K562 (cell line): ENCODE results near the gene RFC2. TPM values are rescaled to one million over a fixed set of nuclear protein-coding genes. Genes with fewer than 3 reads are reported as not detected.

ENCODE experiments used
- ATAC-seq: fragments of 200-7000 bp; cut with Tn5 transposase; 3 replicates; pipeline ENCODE4 v1.9.1; 2020; ENCODE audit warnings: moderate library complexity
- BruUV-seq: library from RNA; stranded (reverse); fragments of 400-500 nt; replicated peaks from 2 replicates; lab custom pipeline; 2021; lab: Mats Ljungman, UMichigan
- CTCF ChIA-PET: fragments of 300-600 bp; formaldehyde crosslinking; extraction: SDS; loops from one replicate; lab custom pipeline; 2021; ENCODE audit warnings: low intra/inter-chr PET ratio; lab: Yijun Ruan, JAX
- POLR2A ChIA-PET: fragments of 300-600, 350-650 bp; sonication (Branson Sonifier 250); formaldehyde crosslinking; extraction: SDS; loops from one replicate; lab custom pipeline; 2021; ENCODE audit warnings: antibody characterized with exemption, inconsistent platforms; lab: Yijun Ruan, JAX
- DNase-seq, 4 experiments: peaks; one replicate each; pipeline versions ENCODE4 v3.0.0 to v3.0.0-alpha.2; 2011 to 2018; ENCODE audit warnings: low spot score in 3 of 4, mixed read lengths in 3 of 4; ENCODE audit errors: extremely low read depth in 1 of 4
- FAIRE-seq: peaks from 2 replicates; lab custom pipeline; 2011; peaks lifted over from hg19 to GRCh38; lab: Jason Lieb, UNC
- H2AFZ ChIP-seq: 2 replicates; pipeline ENCODE4 v1.6.0; 2011; ENCODE audit warnings: low read depth, low read length, control low read depth, inconsistent platforms
- H3K27ac ChIP-seq: fragments of 200-600 bp; 3 replicates; pipeline ENCODE4 v1.8.0; 2011; ENCODE audit warnings: low read depth, mild to moderate bottlenecking, control low read depth, inconsistent platforms, low read length, moderate library complexity, mixed read lengths; ENCODE audit errors: extremely low read depth
- H3K27me3 ChIP-seq, 2 experiments: fragments of 300-600 bp in 1 of 2; 2 replicates in 1 of 2; 3 replicates in 1 of 2; pipeline versions ENCODE4 v1.6.0 to v1.8.0; 2011; ENCODE audit warnings: inconsistent platforms in 2 of 2, low read length in 2 of 2, mild to moderate bottlenecking in 1 of 2, mixed read lengths in 1 of 2, moderate library complexity in 1 of 2; ENCODE audit not compliant: control insufficient read depth in 2 of 2, insufficient read depth in 2 of 2
- H3K36me3 ChIP-seq: fragments of 300-600 bp; 3 replicates; pipeline ENCODE4 v1.8.0; 2011; ENCODE audit warnings: mild to moderate bottlenecking, low read length, inconsistent platforms; ENCODE audit not compliant: control insufficient read depth, insufficient read depth
- H3K4me1 ChIP-seq, 2 experiments: fragments of 200-600 bp in 1 of 2; replicated peaks in 1 of 2; 2 replicates in 1 of 2; 3 replicates in 1 of 2; pipeline versions ENCODE4 v1.5.1 to v1.8.0; 2011; ENCODE audit warnings: inconsistent platforms in 2 of 2, low read length in 2 of 2, mild to moderate bottlenecking in 1 of 2, mixed read lengths in 1 of 2, moderate library complexity in 1 of 2; ENCODE audit not compliant: control insufficient read depth in 2 of 2, insufficient read depth in 2 of 2
- H3K4me2 ChIP-seq: 2 replicates; pipeline ENCODE4 v1.6.1; 2011; ENCODE audit warnings: low read length, control low read depth, inconsistent platforms, mixed read lengths; ENCODE audit not compliant: insufficient read depth
- H3K4me3 ChIP-seq: fragments of 200-600 bp; sonication (generic), shearing (Covaris generic); 2 replicates; pipeline ENCODE4 v1.5.1; 2016; ENCODE audit warnings: control low read depth, inconsistent platforms
- H3K79me2 ChIP-seq: fragments of 200-600 bp; 3 replicates; pipeline ENCODE4 v1.8.0; 2011; ENCODE audit warnings: low read length, inconsistent platforms; ENCODE audit not compliant: control insufficient read depth, insufficient read depth
- H3K9ac ChIP-seq, 2 experiments: 2 replicates each; pipeline versions ENCODE4 v1.6.0 to v1.6.1; 2011; ENCODE audit warnings: low read depth in 2 of 2, low read length in 2 of 2, control low read depth in 1 of 2, inconsistent platforms in 1 of 2, mild to moderate bottlenecking in 1 of 2, mixed read lengths in 1 of 2; ENCODE audit not compliant: insufficient read depth in 1 of 2
- H3K9me1 ChIP-seq: one replicate; pipeline ENCODE4 v1.6.0; 2011; ENCODE audit warnings: inconsistent platforms, mild to moderate bottlenecking, low read length, moderate library complexity; ENCODE audit not compliant: control insufficient read depth, insufficient read depth
- H3K9me3 ChIP-seq: replicated peaks from 2 replicates; pipeline ENCODE4 v1.5.1; 2011; ENCODE audit warnings: low read depth, low read length, inconsistent platforms; ENCODE audit not compliant: control insufficient read depth, insufficient read depth
- H4K20me1 ChIP-seq: replicated peaks from 2 replicates; pipeline ENCODE4 v1.6.1; 2011; ENCODE audit warnings: low read length, inconsistent platforms, mixed read lengths; ENCODE audit not compliant: control insufficient read depth, insufficient read depth
- ATF3 ChIP-seq, 2 experiments: fragments of 450-650 bp in 1 of 2; sonication (generic) in 1 of 2; formaldehyde crosslinking in 1 of 2; IDR thresholded peaks in 1 of 2; conservative IDR thresholded peaks in 1 of 2; 2 replicates each; pipeline versions ENCODE4 v1.6.1 to v1.8.1; 2016 to 2023; ENCODE audit warnings: mild to moderate bottlenecking in 2 of 2, moderate library complexity in 2 of 2, inconsistent platforms in 1 of 2, missing genetic modification reagents in 1 of 2
- CREB5 ChIP-seq: fragments of 250-450 bp; sonication (Bioruptor Pico); IDR thresholded peaks from 2 replicates; pipeline ENCODE4 v1.5.0; 2020; ENCODE audit warnings: mild to moderate bottlenecking
- DACH1 ChIP-seq: fragments of 450-650 bp; IDR thresholded peaks from 2 replicates; pipeline ENCODE4 v1.6.1; 2018; ENCODE audit not compliant: partially characterized antibody
- ETS2 ChIP-seq: IDR thresholded peaks from 2 replicates; pipeline ENCODE4 v1.6.1; 2016; ENCODE audit warnings: borderline replicate concordance, missing genetic modification characterization, mild to moderate bottlenecking, moderate library complexity, missing compliant biosample characterization; ENCODE audit not compliant: poor library complexity, severe bottlenecking
- FIP1L1 ChIP-seq: fragments of 200-400 bp; formaldehyde crosslinking; IDR thresholded peaks from 2 replicates; pipeline ENCODE4 v1.6.1; 2018; ENCODE audit warnings: mild to moderate bottlenecking, low read depth, low read length; ENCODE audit not compliant: poor library complexity, severe bottlenecking
- FOSL1 ChIP-seq: fragments of 200-800 bp; sonication (Bioruptor generic); conservative IDR thresholded peaks from 2 replicates; pipeline ENCODE4 v1.6.1; 2016; ENCODE audit warnings: missing genetic modification characterization, missing compliant biosample characterization
- JUND ChIP-seq, 2 experiments: IDR thresholded peaks; 2 replicates in 1 of 2; 3 replicates in 1 of 2; pipeline ENCODE4 v1.6.1; 2011; ENCODE audit warnings: borderline replicate concordance in 2 of 2, low read depth in 2 of 2, low read length in 2 of 2, improper control_type of control experiment in 1 of 2, missing biosample characterization in 1 of 2, missing genetic modification characterization in 1 of 2, missing genetic modification reagents in 1 of 2
- PHF21A ChIP-seq: fragments of 450-650 bp; IDR thresholded peaks from 2 replicates; pipeline ENCODE4 v1.6.1; 2017; ENCODE audit warnings: low read depth, borderline replicate concordance
- PURB ChIP-seq: sonication (generic); formaldehyde crosslinking; IDR thresholded peaks from 2 replicates; pipeline ENCODE4 v1.9.0; 2021; ENCODE audit warnings: low read depth, mild to moderate bottlenecking, missing genetic modification reagents
- RAD51 ChIP-seq: fragments of 450-650 bp; IDR thresholded peaks from 2 replicates; pipeline ENCODE4 v1.7.1; 2016; ENCODE audit warnings: low read depth, mild to moderate bottlenecking, borderline replicate concordance
- SNIP1 ChIP-seq: fragments of 450-650 bp; IDR thresholded peaks from 2 replicates; pipeline ENCODE4 v1.7.1; 2017; ENCODE audit warnings: low read depth, mild to moderate bottlenecking
- STAT6 ChIP-seq: sonication (generic); formaldehyde crosslinking; IDR thresholded peaks from 2 replicates; pipeline ENCODE4 v1.8.1; 2023; ENCODE audit warnings: mild to moderate bottlenecking, missing genetic modification reagents
- ZEB2 ChIP-seq: fragments of 450-650 bp; IDR thresholded peaks from 2 replicates; pipeline ENCODE4 v1.6.1; 2016
- ZNF217 ChIP-seq: sonication (generic); formaldehyde crosslinking; IDR thresholded peaks from 2 replicates; pipeline ENCODE4 v1.8.0; 2022; ENCODE audit warnings: mild to moderate bottlenecking, missing genetic modification reagents
- ZNF23 ChIP-seq: fragments of 250-450 bp; sonication (Bioruptor Pico); IDR thresholded peaks from 2 replicates; pipeline ENCODE4 v1.4.0; 2020; ENCODE audit warnings: mild to moderate bottlenecking
- WGBS: fragments of 100-300 bp; shearing (Covaris generic); methylation state at CpG from one replicate; pipeline ENCODE4 v1.1.6; 2016; ENCODE audit warnings: low coverage, mixed read lengths; ENCODE audit not compliant: insufficient coverage; ENCODE audit errors: missing lambda C conversion rate; 5-methylcytosine and 5-hydroxymethylcytosine counted together
- in situ Hi-C: fragments of 300-500 bp; cut with MboI; formaldehyde crosslinking; loops from 4 replicates; pipeline ENCODE4 v1.15.0; 2018; ENCODE audit warnings: inconsistent platforms, mixed read lengths
- intact Hi-C: fragments of 100-400 bp; cut with micrococcal nuclease; formaldehyde crosslinking; loops from 2 replicates; pipeline ENCODE4 v1.14.2; 2022
- polyA plus RNA-seq, 8 experiments: library from polyadenylated mRNA; depleted of rRNA in 4 of 8; stranded (reverse) in 5 of 8; unstranded in 3 of 8; fragments of >200 nt; fragmentation: Nextera tagmentation in 2 of 8; fragmentation: Illumina TruSeq in 1 of 8; extraction: Ambion mirVana in 2 of 8; extraction: Trizol in 1 of 8; gene quantifications; 2 replicates each; pipeline versions ENCODE4 v1.2.1 to v1.2.3, GENCODE V29; 2011 to 2014; ENCODE audit warnings: inconsistent platforms in 1 of 8, missing spikeins in 1 of 8
- total RNA-seq, 7 experiments: library from RNA; depleted of rRNA in 6 of 7; stranded (reverse); fragments of >200 nt in 6 of 7; fragmentation: Illumina TruSeq in 2 of 7; extraction: Trizol in 2 of 7; gene quantifications; 2 replicates each; pipeline versions ENCODE4 v1.2.1 to v1.2.3, GENCODE V29; 2011 to 2021; ENCODE audit warnings: low replicate concordance in 1 of 7

Gene RFC2
- total and polyA plus RNA-seq, 9 of the 15 experiments (the other 6 are each of a cell fraction or from before 2014, with no cell fraction given) = 32.5 to 161 (median 102) TPM

GRCh38 chr7:74199551-74200355 is 54.4 kb downstream of the RFC2 start:
- Histone ChIP-seq H3K4me1 (peaks cover 0 to 1% of the 10 kb centered on the region in 2 experiments; a peak in 2 of 5 replicates), H3K4me2 (no peak overlapping the region), H3K9me3 (no peaks in the 10 kb centered on the region), H3K27me3 (no peaks in the 10 kb centered on the region), H3K4me3 (no peak overlapping the region), H3K36me3 (peaks cover 24% of the 10 kb centered on the region; the same call in 1 of the 3 replicates), H2AFZ (no peak overlapping the region), H3K79me2 (no peaks in the 10 kb centered on the region), H4K20me1 (peaks cover 6% of the 10 kb centered on the region; the same call in 1 of the 2 replicates), H3K9ac (no peak overlapping the region; a peak in 1 of 4 replicates), H3K27ac (no peak overlapping the region), H3K9me1 (no peaks in the 10 kb centered on the region)
- intact Hi-C loops = no loop called here
- 39% methylated on average over 19 of the region's 19 CpGs for WGBS
- DNase-seq (peak in 1 of 4 experiments; percentile 30), FAIRE-seq (no peak), ATAC-seq (no peak)
- CTCF ChIA-PET = interaction anchor here (0.6 kb wide), 1 partner anchor 132 kb away, joined by 5 read pairs; no protein-coding TSS in a partner anchor
- no TSS peak for BruUV-seq
- in situ Hi-C loops = loop anchor here (5.0 to 10.0 kb wide), 2 partner anchors 132 to 325 kb away; no protein-coding TSS in a partner anchor
- POLR2A ChIA-PET = interaction anchor here (0.6 to 2.5 kb wide), 8 partner anchors 9 to 300 kb away, joined by 3 to 10 read pairs (median 3); no protein-coding TSS in a partner anchor
- no peak for TF ChIP-seq CREB5 (CRISPR knock-in tag)
- no peak for TF ChIP-seq DACH1
- no peak for TF ChIP-seq ZEB2
- no peak for TF ChIP-seq ZNF217 (CRISPR knock-in tag)
- TF ChIP-seq SNIP1 = no peak
- no peak for TF ChIP-seq PHF21A
- peak; percentile 61 for TF ChIP-seq ATF3 (IDR thresholded peaks at IDR 0.05)
- no peak for TF ChIP-seq ATF3 (CRISPR knock-in tag; conservative IDR thresholded peaks at IDR 0.05)
- peak; percentile 42 for TF ChIP-seq FOSL1 (tag)
- TF ChIP-seq ETS2 (tag) = no peak
- 0 out of 2 replicates have a peak, but pooled peaks have one; percentile 29 for TF ChIP-seq JUND (IDR thresholded peaks at IDR 0.05; ENCODE audit: borderline replicate concordance, low read depth, low read length)
- TF ChIP-seq JUND (tag; IDR thresholded peaks at IDR 0.05; ENCODE audit: borderline replicate concordance, low read depth, low read length) = no peak
- TF ChIP-seq FIP1L1 = no peak
- no peak for TF ChIP-seq PURB (CRISPR knock-in tag)
- no peak for TF ChIP-seq RAD51
- no peak for TF ChIP-seq STAT6 (CRISPR knock-in tag)
- TF ChIP-seq ZNF23 = no peak
